ENCODE measurements around the gene EXOC2. TPM values are rescaled to one million over a fixed set of nuclear protein-coding genes. Genes with fewer than 3 reads are reported as not detected.

EXOC2 gene
- total RNA-seq, 3 donors from 2014 or later (not counting 1 experiment from before 2014, with no cell fraction given): 22.1 to 30.8 (median 26.5) TPM

- intact Hi-C loops (cut with micrococcal nuclease): no loop called here
- no peak for ATAC-seq
- H3K4me1 Mint-ChIP-seq: peaks cover 32 to 46% of the 10 kb centered on the region in 2 donors
Observed at GRCh38 chr6:508006-508405, 184.9 kb downstream of the EXOC2 start.

GRCh38 chr6:506920-507622 lies 185.9 kb downstream of the EXOC2 start:
- WGBS (ENCODE audit: insufficient coverage): 78% methylated on average over 1 of the region's 1 CpG
- Mint-ChIP-seq H3K4me3 (no peak overlapping the region), H3K36me3 (no peaks in the 10 kb centered on the region), H3K9me3 (no peaks in the 10 kb centered on the region), H3K4me1 (peaks cover 36 to 48% of the 10 kb centered on the region in 2 donors), H3K27me3 (ENCODE audit: low read depth in 2 of 2) (no peaks in the 10 kb centered on the region), H3K27ac (peak overlapping the region; percentile 11 to 12)
- DNase-seq: no peak
- Histone ChIP-seq H3K4me3 (ENCODE audit: low read length) (no peak overlapping the region), H3K36me3 (ENCODE audit: control insufficient read depth, insufficient read depth, low read length) (peaks cover 2% of the 10 kb centered on the region), H3K9me3 (ENCODE audit: control insufficient read depth, insufficient read depth, low read length) (no peaks in the 10 kb centered on the region), H3K27ac (ENCODE audit: low read length) (no peak overlapping the region), H3K27me3 (ENCODE audit: control insufficient read depth, insufficient read depth, low read length) (no peaks in the 10 kb centered on the region), H3K4me1 (ENCODE audit: control insufficient read depth, insufficient read depth, low read length) (peaks cover 7% of the 10 kb centered on the region)
- intact Hi-C loops (cut with micrococcal nuclease): no loop called here
- no peak for ATAC-seq
- TF ChIP-seq CTCF (IDR thresholded peaks at IDR 0.05): no peak

More at GRCh38 chr6:508006-508405, 184.9 kb downstream of the EXOC2 start:
- no peaks in the 10 kb centered on the region for H3K9me3 ChIP-seq (ENCODE audit: control insufficient read depth, insufficient read depth, low read length)
- peaks cover 2% of the 10 kb centered on the region for H3K36me3 ChIP-seq (ENCODE audit: control insufficient read depth, insufficient read depth, low read length)
- no peak overlapping the region for H3K4me3 Mint-ChIP-seq
- H3K4me3 ChIP-seq (ENCODE audit: low read length): no peak overlapping the region
- no peak for TF ChIP-seq CTCF (IDR thresholded peaks at IDR 0.05)
- H3K36me3 Mint-ChIP-seq: no peaks in the 10 kb centered on the region
- no peak overlapping the region for H3K27ac Mint-ChIP-seq
- WGBS (ENCODE audit: insufficient coverage): 89% methylated on average over 8 of the region's 9 CpGs
- DNase-seq: no peak
- no peak overlapping the region for H3K27ac ChIP-seq (ENCODE audit: low read length)
- H3K27me3 ChIP-seq (ENCODE audit: control insufficient read depth, insufficient read depth, low read length): no peaks in the 10 kb centered on the region
- peaks cover 5% of the 10 kb centered on the region for H3K4me1 ChIP-seq (ENCODE audit: control insufficient read depth, insufficient read depth, low read length)
- H3K9me3 Mint-ChIP-seq: no peaks in the 10 kb centered on the region
- no peaks in the 10 kb centered on the region for H3K27me3 Mint-ChIP-seq (ENCODE audit: low read depth in 2 of 2)

DNA sequence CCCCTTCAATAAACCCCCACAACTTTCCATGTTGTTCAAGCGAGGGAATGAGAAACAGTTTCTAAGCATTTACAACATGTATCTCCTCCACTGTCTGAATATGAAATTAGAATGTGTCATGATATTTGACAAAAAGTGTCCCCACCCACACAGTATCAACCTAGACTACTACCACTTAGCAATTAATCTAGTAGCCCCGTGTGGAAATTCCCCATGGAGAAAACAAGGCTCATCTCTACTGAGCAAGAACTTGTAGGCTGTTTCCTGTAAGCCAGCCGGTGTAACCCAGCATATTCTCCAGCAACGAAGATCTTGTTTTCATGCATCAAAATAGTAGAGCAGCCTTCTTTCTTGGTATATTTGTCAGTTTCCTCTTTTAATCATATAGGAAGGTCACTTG lies 186.4 kb downstream of the EXOC2 start:
- no peak overlapping the region for H3K27ac ChIP-seq (ENCODE audit: low read length)

More for the DNA sequence above, 186.4 kb downstream of the EXOC2 start:
- Histone ChIP-seq H3K4me1 (ENCODE audit: control insufficient read depth, insufficient read depth, low read length) (peaks cover 11% of the 10 kb centered on the region), H3K27me3 (ENCODE audit: control insufficient read depth, insufficient read depth, low read length) (no peaks in the 10 kb centered on the region), H3K9me3 (ENCODE audit: control insufficient read depth, insufficient read depth, low read length) (no peaks in the 10 kb centered on the region), H3K36me3 (ENCODE audit: control insufficient read depth, insufficient read depth, low read length) (no peaks in the 10 kb centered on the region), H3K4me3 (ENCODE audit: low read length) (no peak overlapping the region)
- WGBS (ENCODE audit: insufficient coverage): 47% methylated on average over 4 of the region's 4 CpGs
- ATAC-seq (no peak), DNase-seq (peak in 1 of 2 donors; percentile 31)
- intact Hi-C loops (cut with micrococcal nuclease): no loop called here
- Mint-ChIP-seq H3K27ac (peak overlapping the region in 1 of 2 donors; percentile 11), H3K4me1 (peaks cover 36 to 48% of the 10 kb centered on the region in 2 donors), H3K36me3 (no peaks in the 10 kb centered on the region), H3K9me3 (no peaks in the 10 kb centered on the region), H3K4me3 (no peak overlapping the region), H3K27me3 (ENCODE audit: low read depth in 2 of 2) (no peaks in the 10 kb centered on the region)
- TF ChIP-seq CTCF (IDR thresholded peaks at IDR 0.05): no peak

All from natural killer cell (primary cell).